Neural cell (in vitro differentiated cells): ENCODE results near the gene GLB1L3.

Experiments used
- CTCF ChIP-seq: fragments of 450-650 bp; IDR thresholded peaks from 2 replicates; pipeline ENCODE4 v1.5.1; 2014; ENCODE audit warnings: antibody characterized with exemption, mild to moderate bottlenecking, moderate library complexity; ENCODE audit not compliant: poor library complexity, severe bottlenecking
- EP300 ChIP-seq: fragments of 450-650 bp; conservative IDR thresholded peaks from 2 replicates; pipeline ENCODE4 v1.6.1; 2014; ENCODE audit warnings: antibody characterized with exemption, mild to moderate bottlenecking, moderate library complexity; ENCODE audit not compliant: poor library complexity, severe bottlenecking

- TF ChIP-seq CTCF = no peak
- TF ChIP-seq EP300 = no peak
Observed at GRCh38 chr11:134328433-134328832, 52.3 kb downstream of the GLB1L3 start.
